GM12878 (cell line): ENCODE measurements around the gene PRAMEF8. TPM values are rescaled to one million over a fixed set of nuclear protein-coding genes. Genes with fewer than 3 reads are reported as not detected.
"Not testable (repeated sequence)": the region's sequence is repeated elsewhere in the genome, so short reads cannot be mapped to it uniquely, and the experiment has no call there.

ENCODE experiments used
- ATAC-seq: fragments of 200-7000 bp; cut with Tn5 transposase; 3 replicates; pipeline ENCODE4 v1.9.1; 2020; ENCODE audit warnings: mild to moderate bottlenecking, moderate library complexity
- BruUV-seq: library from RNA; stranded (reverse); fragments of 400-500 nt; replicated peaks from 2 replicates; lab custom pipeline; 2021; lab: Mats Ljungman, UMichigan
- CTCF ChIA-PET: fragments of 300-600 bp; sonication (Branson Sonifier 250); formaldehyde crosslinking; extraction: SDS; loops from one replicate; lab custom pipeline; 2021; ENCODE audit warnings: inconsistent platforms; lab: Yijun Ruan, JAX
- POLR2A ChIA-PET: fragments of 350-600 bp; formaldehyde crosslinking; extraction: SDS; loops from one replicate; lab custom pipeline; 2021; ENCODE audit warnings: inconsistent platforms; lab: Charles Lee
- RAD21 ChIA-PET: fragments of 300-600 bp; sonication (Branson Sonifier 250); formaldehyde crosslinking; loops from one replicate; lab custom pipeline; 2023; ENCODE audit warnings: antibody characterized with exemption; ENCODE audit not compliant: unreplicated experiment; lab: Charles Lee
- SMC1A ChIA-PET: fragments of 300-600 bp; sonication (Branson Sonifier 250); formaldehyde crosslinking; loops from one replicate; lab custom pipeline; 2023; ENCODE audit not compliant: unreplicated experiment, uncharacterized antibody; lab: Charles Lee
- DNase-seq: peaks from one replicate; pipeline ENCODE4 v3.0.0-alpha.2; 2011; ENCODE audit warnings: low read depth, low spot score
- FAIRE-seq: peaks from 3 replicates; lab custom pipeline; 2011; peaks lifted over from hg19 to GRCh38; lab: Jason Lieb, UNC
- H2AFZ ChIP-seq: 2 replicates; pipeline ENCODE4 v1.6.0; 2011; ENCODE audit warnings: low read depth, low read length, control low read depth; ENCODE audit not compliant: control insufficient read depth
- H3K27ac ChIP-seq: 2 replicates; pipeline ENCODE4 v1.5.1; 2011; ENCODE audit warnings: control low read depth; ENCODE audit not compliant: control insufficient read depth, insufficient read depth
- H3K27me3 ChIP-seq, 2 experiments: replicated peaks in 1 of 2; 2 replicates each; pipeline versions ENCODE4 v1.6.0 to v1.6.1; 2011; ENCODE audit warnings: low read length in 1 of 2; ENCODE audit not compliant: control insufficient read depth in 2 of 2, insufficient read depth in 2 of 2
- H3K36me3 ChIP-seq, 2 experiments: 2 replicates each; pipeline ENCODE4 v1.5.1; 2011; ENCODE audit warnings: low read length in 1 of 2; ENCODE audit not compliant: control insufficient read depth in 2 of 2, insufficient read depth in 2 of 2
- H3K4me1 ChIP-seq: 2 replicates; pipeline ENCODE4 v1.6.1; 2011; ENCODE audit warnings: mild to moderate bottlenecking, low read length, moderate library complexity, mixed read lengths; ENCODE audit not compliant: control insufficient read depth, insufficient read depth
- H3K4me2 ChIP-seq: 2 replicates; pipeline ENCODE4 v1.6.0; 2011; ENCODE audit warnings: control low read depth; ENCODE audit not compliant: control insufficient read depth, insufficient read depth
- H3K4me3 ChIP-seq: fragments of 200-600 bp; sonication (generic); 2 replicates; pipeline ENCODE4 v1.5.1; 2016
- H3K79me2 ChIP-seq: 2 replicates; pipeline ENCODE4 v1.6.0; 2011; ENCODE audit warnings: low read length; ENCODE audit not compliant: control insufficient read depth, insufficient read depth
- H3K9ac ChIP-seq: 2 replicates; pipeline ENCODE4 v1.8.0; 2011; ENCODE audit warnings: low read length, control low read depth, mixed read lengths; ENCODE audit not compliant: control insufficient read depth, insufficient read depth
- H3K9me3 ChIP-seq: replicated peaks from 3 replicates; pipeline ENCODE4 v1.5.1; 2011; ENCODE audit warnings: mild to moderate bottlenecking, low read length; ENCODE audit not compliant: control insufficient read depth, insufficient read depth
- H4K20me1 ChIP-seq: 2 replicates; pipeline ENCODE4 v1.6.0; 2011; ENCODE audit not compliant: control insufficient read depth, insufficient read depth
- CTCF ChIP-seq, 3 experiments: IDR thresholded peaks in 2 of 3; conservative IDR thresholded peaks in 1 of 3; 2 replicates each; pipeline ENCODE4 v1.5.1; 2011; ENCODE audit warnings: low read depth in 3 of 3, low read length in 3 of 3, mild to moderate bottlenecking in 3 of 3, control low read depth in 2 of 3, moderate library complexity in 2 of 3, inconsistent platforms in 1 of 3, mixed read lengths in 1 of 3; ENCODE audit not compliant: control insufficient read depth in 2 of 3, insufficient read depth in 1 of 3; ENCODE audit errors: extremely low read depth in 1 of 3
- WGBS: methylation state at CpG from one replicate; pipeline ENCODE4 v1.1.6; 2016; ENCODE audit warnings: low lambda C conversion rate; ENCODE audit not compliant: insufficient replicate concordance, insufficient coverage; ENCODE audit errors: missing lambda C conversion rate; 5-methylcytosine and 5-hydroxymethylcytosine counted together
- in situ Hi-C: fragments of 300-500 bp; cut with MboI; formaldehyde crosslinking; loops from 9 replicates; pipeline ENCODE4 v1.14.3; 2018; ENCODE audit warnings: mixed read lengths
- intact Hi-C: fragments of 100-400 bp; cut with micrococcal nuclease; formaldehyde crosslinking; loops from one replicate; pipeline ENCODE4 v1.14.2; 2022; ENCODE audit not compliant: unreplicated experiment
- polyA plus RNA-seq, 11 experiments: library from polyadenylated mRNA; depleted of rRNA in 4 of 11; unstranded in 6 of 11; stranded (reverse) in 5 of 11; fragments of >200 nt; fragmentation: Nextera tagmentation in 4 of 11; fragmentation: Illumina TruSeq in 1 of 11; extraction: Ambion mirVana in 4 of 11; extraction: Trizol in 1 of 11; gene quantifications; 1 replicate in 1 of 11; 2 replicates in 10 of 11; pipeline versions ENCODE4 v1.2.1 to v1.2.3, GENCODE V29; 2011 to 2016; ENCODE audit warnings: inconsistent platforms in 2 of 11, missing spikeins in 2 of 11, low read depth in 1 of 11
- total RNA-seq, 4 experiments: library from RNA; depleted of rRNA in 3 of 4; stranded (reverse); fragments of >200 nt in 3 of 4; fragmentation: Illumina TruSeq in 1 of 4; extraction: Trizol in 1 of 4; gene quantifications; 2 replicates each; pipeline versions ENCODE4 v1.2.1 to v1.2.3, GENCODE V29; 2013 to 2021

Gene PRAMEF8
- total and polyA plus RNA-seq, 10 of the 15 experiments (the other 5 are each of a cell fraction or from before 2014, with no cell fraction given) = not detected

- BruUV-seq, H2AFZ ChIP-seq, H3K79me2 ChIP-seq, DNase-seq, H3K4me1 ChIP-seq, H3K27me3 ChIP-seq, RAD21 ChIA-PET, H3K9ac ChIP-seq, H3K4me2 ChIP-seq, H3K4me3 ChIP-seq, in situ Hi-C loops, intact Hi-C loops, ATAC-seq, FAIRE-seq, SMC1A ChIA-PET, H3K9me3 ChIP-seq, CTCF ChIA-PET, POLR2A ChIA-PET, H3K36me3 ChIP-seq, H3K27ac ChIP-seq, H4K20me1 ChIP-seq: not testable (repeated sequence)
- 0% methylated on average over 3 of the region's 3 CpGs for WGBS
Observed at GRCh38 chr1:13279617-13280016, 5.3 kb downstream of the PRAMEF8 start.

GRCh38 chr1:13277016-13277415, 7.9 kb downstream of the PRAMEF8 start:
- RAD21 ChIA-PET, H3K27ac ChIP-seq, SMC1A ChIA-PET, H3K4me2 ChIP-seq, POLR2A ChIA-PET, FAIRE-seq, H2AFZ ChIP-seq, H3K36me3 ChIP-seq, CTCF ChIA-PET, DNase-seq, H3K9me3 ChIP-seq, H3K27me3 ChIP-seq, H3K4me1 ChIP-seq, H4K20me1 ChIP-seq, H3K4me3 ChIP-seq, H3K79me2 ChIP-seq, BruUV-seq, H3K9ac ChIP-seq, intact Hi-C loops, in situ Hi-C loops: not testable (repeated sequence)
- WGBS = 40% methylated on average over 4 of the region's 6 CpGs
- peak; percentile 63 for ATAC-seq
- TF ChIP-seq CTCF (IDR thresholded peaks at IDR 0.05 in 2 of 3, conservative IDR thresholded peaks at IDR 0.05 in 1 of 3; ENCODE audit: control insufficient read depth in 2 of 3, extremely low read depth in 1 of 3, insufficient read depth in 1 of 3, low read depth in 3 of 3, low read length in 3 of 3) = peak in 1 of 3 experiments; percentile 1; a peak in 1 of 6 replicates

GRCh38 chr1:13265124-13265523, 19.8 kb downstream of the PRAMEF8 start:
- no CpG with 5 or more reads among the region's 3 CpGs for WGBS

More at GRCh38 chr1:13265124-13265523, 19.8 kb downstream of the PRAMEF8 start:
- H3K27ac ChIP-seq, FAIRE-seq, intact Hi-C loops, H3K9me3 ChIP-seq, H3K36me3 ChIP-seq, H3K4me3 ChIP-seq, BruUV-seq, RAD21 ChIA-PET, H2AFZ ChIP-seq, H3K79me2 ChIP-seq, DNase-seq, ATAC-seq, POLR2A ChIA-PET, CTCF ChIA-PET, H3K9ac ChIP-seq, SMC1A ChIA-PET, H4K20me1 ChIP-seq, H3K4me1 ChIP-seq, H3K4me2 ChIP-seq, in situ Hi-C loops, H3K27me3 ChIP-seq: not testable (repeated sequence)
